ENCODE data around the gene LAMA1.

- TF ChIP-seq POLR2A (IDR thresholded peaks at IDR 0.05), result no peak
- TF ChIP-seq, protein P1, sequence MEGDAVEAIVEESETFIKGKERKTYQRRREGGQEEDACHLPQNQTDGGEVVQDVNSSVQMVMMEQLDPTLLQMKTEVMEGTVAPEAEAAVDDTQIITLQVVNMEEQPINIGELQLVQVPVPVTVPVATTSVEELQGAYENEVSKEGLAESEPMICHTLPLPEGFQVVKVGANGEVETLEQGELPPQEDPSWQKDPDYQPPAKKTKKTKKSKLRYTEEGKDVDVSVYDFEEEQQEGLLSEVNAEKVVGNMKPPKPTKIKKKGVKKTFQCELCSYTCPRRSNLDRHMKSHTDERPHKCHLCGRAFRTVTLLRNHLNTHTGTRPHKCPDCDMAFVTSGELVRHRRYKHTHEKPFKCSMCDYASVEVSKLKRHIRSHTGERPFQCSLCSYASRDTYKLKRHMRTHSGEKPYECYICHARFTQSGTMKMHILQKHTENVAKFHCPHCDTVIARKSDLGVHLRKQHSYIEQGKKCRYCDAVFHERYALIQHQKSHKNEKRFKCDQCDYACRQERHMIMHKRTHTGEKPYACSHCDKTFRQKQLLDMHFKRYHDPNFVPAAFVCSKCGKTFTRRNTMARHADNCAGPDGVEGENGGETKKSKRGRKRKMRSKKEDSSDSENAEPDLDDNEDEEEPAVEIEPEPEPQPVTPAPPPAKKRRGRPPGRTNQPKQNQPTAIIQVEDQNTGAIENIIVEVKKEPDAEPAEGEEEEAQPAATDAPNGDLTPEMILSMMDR (IDR thresholded peaks at IDR 0.05 in 8 of 11, conservative IDR thresholded peaks at IDR 0.05 in 3 of 11), result no peak
Measured at GRCh38 chr18:7017013-7017412, 100.6 kb downstream of the LAMA1 start.
